MCF 10A (cell line): ENCODE measurements around the gene LOXL3. TPM values are rescaled to one million over a fixed set of nuclear protein-coding genes. Genes with fewer than 3 reads are reported as not detected.

Experiments
- BruUV-seq: library from RNA; stranded (reverse); fragments of 400-500 nt; replicated peaks from 2 replicates; lab custom pipeline; 2021; lab: Mats Ljungman, UMichigan
- CTCF ChIA-PET: fragments of 300-600 bp; sonication (Branson Sonifier 250); formaldehyde crosslinking; extraction: SDS; loops from one replicate; lab custom pipeline; 2021; ENCODE audit warnings: antibody characterized with exemption, inconsistent platforms; lab: Yijun Ruan, JAX
- POLR2A ChIA-PET: fragments of 300-600, 350-650 bp; sonication (Branson Sonifier 250); formaldehyde crosslinking; extraction: SDS; loops from one replicate; lab custom pipeline; 2020; ENCODE audit warnings: antibody characterized with exemption, inconsistent platforms; lab: Yijun Ruan, JAX
- DNase-seq: peaks from one replicate; pipeline ENCODE4 v3.0.0-alpha.2; 2018; ENCODE audit not compliant: unreplicated experiment
- H3K27ac Mint-ChIP-seq: one replicate; pipeline ENCODE4 v1.8.0; 2022; ENCODE audit warnings: mild to moderate bottlenecking, low read depth, mixed read lengths; ENCODE audit not compliant: unreplicated experiment
- H3K27me3 Mint-ChIP-seq: one replicate; pipeline ENCODE4 v1.8.0; 2022; ENCODE audit warnings: mixed read lengths; ENCODE audit not compliant: insufficient read depth, unreplicated experiment
- H3K36me3 Mint-ChIP-seq: one replicate; pipeline ENCODE4 v1.8.0; 2022; ENCODE audit warnings: mild to moderate bottlenecking, moderate library complexity, mixed read lengths; ENCODE audit not compliant: insufficient read depth, unreplicated experiment
- H3K4me1 Mint-ChIP-seq: one replicate; pipeline ENCODE4 v1.8.0; 2022; ENCODE audit warnings: mixed read lengths; ENCODE audit not compliant: insufficient read depth, unreplicated experiment
- H3K4me3 Mint-ChIP-seq: one replicate; pipeline ENCODE4 v1.8.0; 2022; ENCODE audit warnings: mild to moderate bottlenecking, moderate library complexity, mixed read lengths; ENCODE audit not compliant: unreplicated experiment
- H3K9me3 Mint-ChIP-seq: one replicate; pipeline ENCODE4 v1.8.0; 2022; ENCODE audit warnings: mixed read lengths; ENCODE audit not compliant: unreplicated experiment
- CTCF ChIP-seq: fragments of 200-600 bp; IDR thresholded peaks from one replicate; pipeline ENCODE4 v1.8.0; 2022; ENCODE audit warnings: antibody characterized with exemption, mild to moderate bottlenecking; ENCODE audit not compliant: unreplicated experiment
- intact Hi-C: fragments of 100-400 bp; cut with micrococcal nuclease; formaldehyde crosslinking; loops from 2 replicates; pipeline ENCODE4 v1.14.1; 2022
- total RNA-seq: library from RNA; stranded (reverse); gene quantifications from 2 replicates; pipeline ENCODE4 v1.2.3, GENCODE V29; 2022

The LOXL3 gene
- total RNA-seq, 1 experiment from 2014 or later, result 0.93 TPM

- no peak for DNase-seq
- BruUV-seq, result no TSS peak
- Mint-ChIP-seq H3K36me3 (no peaks in the 10 kb centered on the region), H3K27ac (no peak overlapping the region), H3K4me3 (no peak overlapping the region), H3K9me3 (no peaks in the 10 kb centered on the region), H3K4me1 (peaks cover under 1% of the 10 kb centered on the region), H3K27me3 (peaks cover 4% of the 10 kb centered on the region)
- intact Hi-C loops, result no loop called here
- ChIA-PET POLR2A (interaction anchor here (0.7 kb wide), 1 partner anchor 13 kb away, joined by 3 read pairs; the partner anchor contains the start of gene DQX1), CTCF (no interaction called here)
- TF ChIP-seq CTCF, result no peak
These were observed 40.0 kb downstream of the LOXL3 start for GRCh38 chr2:74513605-74514367.

- no peak for TF ChIP-seq CTCF
- intact Hi-C loops, result no loop called here
- Mint-ChIP-seq H3K27me3 (no peaks in the 10 kb centered on the region), H3K9me3 (no peaks in the 10 kb centered on the region), H3K4me3 (no peak overlapping the region), H3K4me1 (peaks cover 8% of the 10 kb centered on the region), H3K36me3 (no peaks in the 10 kb centered on the region), H3K27ac (no peak overlapping the region)
- no TSS peak for BruUV-seq
- DNase-seq, result no peak
- POLR2A ChIA-PET, result interaction anchor here (0.7 to 1.2 kb wide), 4 partner anchors 10 to 17 kb away, joined by 3 to 4 read pairs (median 4); partner anchors contain the start of genes AUP1, DQX1 and HTRA2
- CTCF ChIA-PET, result interaction anchor here (0.8 kb wide), 1 partner anchor 40 kb away, joined by 3 read pairs; the partner anchor contains the start of gene MRPL53
These were observed 40.8 kb downstream of the LOXL3 start for GRCh38 chr2:74512744-74513604.

GRCh38 chr2:74511104-74511989, 42.4 kb downstream of the LOXL3 start:
- H3K4me3 Mint-ChIP-seq, result no peak overlapping the region
- ChIA-PET CTCF (no interaction called here), POLR2A (interaction anchor here (0.8 to 8.6 kb wide), 3 partner anchors 9 to 18 kb away, joined by 3 to 135 read pairs (median 3); partner anchors contain the start of genes AUP1, DQX1 and HTRA2)

More at GRCh38 chr2:74511104-74511989, 42.4 kb downstream of the LOXL3 start:
- no peak overlapping the region for H3K27ac Mint-ChIP-seq
- H3K4me1 Mint-ChIP-seq, result peaks cover 12% of the 10 kb centered on the region
- no peak for DNase-seq
- intact Hi-C loops, result no loop called here
- TF ChIP-seq CTCF, result no peak
- no peaks in the 10 kb centered on the region for H3K27me3 Mint-ChIP-seq
- BruUV-seq, result no TSS peak
- H3K36me3 Mint-ChIP-seq, result peaks cover 12% of the 10 kb centered on the region
- no peaks in the 10 kb centered on the region for H3K9me3 Mint-ChIP-seq
